Esophagus squamous epithelium (tissue), 4 donors: Measurements from ENCODE around the gene GALR2.

Experiments used
- POLR2A ChIP-seq, 4 donors: fragments of 450-650 bp; IDR thresholded peaks; one replicate each; pipeline ENCODE4 v1.6.1; 2017; ENCODE audit warnings: antibody characterized with exemption in 4 of 4, mild to moderate bottlenecking in 4 of 4, moderate library complexity in 3 of 4
- TF ChIP-seq, protein P1 (sequence below), 6 experiments: fragments of 450-650 bp in 4 of 6; fragments of 200-600 bp in 2 of 6; sonication (generic) in 2 of 6; IDR thresholded peaks; one replicate each; pipeline ENCODE4 v1.5.1; 2016 to 2019; ENCODE audit warnings: antibody characterized with exemption in 6 of 6, mild to moderate bottlenecking in 4 of 6, moderate library complexity in 4 of 6

DNA sequence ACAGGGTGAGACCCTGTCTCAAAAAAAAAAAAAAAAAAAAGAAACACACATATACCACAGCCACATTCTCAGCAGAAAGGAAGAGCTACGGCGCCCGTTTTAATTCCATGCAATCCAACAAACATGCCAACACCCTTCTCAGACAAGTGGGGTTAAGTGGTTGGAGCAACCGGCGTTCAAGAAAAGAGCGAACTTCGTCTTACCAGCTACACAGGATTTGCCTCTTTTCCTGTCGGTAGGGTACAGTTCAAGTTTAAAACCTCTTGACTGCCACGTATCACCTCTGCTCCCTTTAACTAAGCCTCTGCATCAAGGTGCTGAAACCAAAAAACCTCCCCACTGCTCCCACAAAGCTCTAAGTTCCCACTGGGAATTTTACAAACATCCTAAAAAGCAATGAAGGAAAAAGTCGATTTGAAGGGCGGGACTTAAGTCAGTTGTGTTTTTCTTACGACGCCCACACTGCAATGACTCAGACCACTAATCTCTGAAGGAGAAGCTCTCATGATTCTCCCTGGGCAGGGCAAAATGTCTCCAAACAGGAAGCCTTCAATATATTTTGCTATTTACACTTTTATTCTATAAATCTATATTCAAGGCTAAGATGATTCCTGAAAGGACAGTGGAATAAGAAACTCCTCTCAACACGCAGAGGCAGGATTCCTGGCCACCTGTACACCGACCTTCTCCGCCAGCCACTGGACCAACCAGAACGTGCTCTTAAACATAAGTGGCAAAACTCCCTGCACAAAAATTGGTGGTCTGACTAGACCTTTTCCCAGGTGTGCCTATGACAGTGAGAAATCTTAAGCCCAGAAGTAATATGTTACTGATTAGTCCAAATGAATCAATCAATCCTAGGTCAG lies 21.1 kb upstream of the GALR2 start:
- TF ChIP-seq, protein P1, sequence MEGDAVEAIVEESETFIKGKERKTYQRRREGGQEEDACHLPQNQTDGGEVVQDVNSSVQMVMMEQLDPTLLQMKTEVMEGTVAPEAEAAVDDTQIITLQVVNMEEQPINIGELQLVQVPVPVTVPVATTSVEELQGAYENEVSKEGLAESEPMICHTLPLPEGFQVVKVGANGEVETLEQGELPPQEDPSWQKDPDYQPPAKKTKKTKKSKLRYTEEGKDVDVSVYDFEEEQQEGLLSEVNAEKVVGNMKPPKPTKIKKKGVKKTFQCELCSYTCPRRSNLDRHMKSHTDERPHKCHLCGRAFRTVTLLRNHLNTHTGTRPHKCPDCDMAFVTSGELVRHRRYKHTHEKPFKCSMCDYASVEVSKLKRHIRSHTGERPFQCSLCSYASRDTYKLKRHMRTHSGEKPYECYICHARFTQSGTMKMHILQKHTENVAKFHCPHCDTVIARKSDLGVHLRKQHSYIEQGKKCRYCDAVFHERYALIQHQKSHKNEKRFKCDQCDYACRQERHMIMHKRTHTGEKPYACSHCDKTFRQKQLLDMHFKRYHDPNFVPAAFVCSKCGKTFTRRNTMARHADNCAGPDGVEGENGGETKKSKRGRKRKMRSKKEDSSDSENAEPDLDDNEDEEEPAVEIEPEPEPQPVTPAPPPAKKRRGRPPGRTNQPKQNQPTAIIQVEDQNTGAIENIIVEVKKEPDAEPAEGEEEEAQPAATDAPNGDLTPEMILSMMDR (IDR thresholded peaks at IDR 0.05), result no peak
- no peak for TF ChIP-seq POLR2A (IDR thresholded peaks at IDR 0.05)
